OCI-LY3 (cell line): Measurements from ENCODE around the gene KBTBD8.

ENCODE experiments used
- H2AFZ ChIP-seq: fragments of 200-600, 300-600 bp; shearing (Covaris generic); 2 replicates; pipeline ENCODE4 v1.6.0; 2014; ENCODE audit warnings: antibody characterized with exemption, low read depth, low read length
- H3K27ac ChIP-seq: fragments of 200-600, 300-600 bp; sonication (generic); 2 replicates; pipeline ENCODE4 v1.5.1; 2014; ENCODE audit warnings: mild to moderate bottlenecking, low read length, moderate library complexity, mixed read lengths
- H3K27me3 ChIP-seq: fragments of 200-600, 300-600 bp; sonication (generic); 2 replicates; pipeline ENCODE4 v1.6.1; 2014; ENCODE audit warnings: low read depth, low read length, mixed read lengths
- H3K36me3 ChIP-seq: fragments of 200-600, 300-600 bp; sonication (generic); replicated peaks from 2 replicates; pipeline ENCODE3; 2014; ENCODE audit warnings: low read depth, low read length, mixed read lengths
- H3K4me1 ChIP-seq: fragments of 300-600, 200-600 bp; sonication (generic); 2 replicates; pipeline ENCODE4 v1.6.1; 2014; ENCODE audit warnings: low read length, mixed read lengths
- H3K4me2 ChIP-seq: fragments of 200-600, 300-600 bp; sonication (generic); 2 replicates; pipeline ENCODE4 v1.6.1; 2014; ENCODE audit warnings: low read length, mixed read lengths
- H3K4me3 ChIP-seq: fragments of 300-600, 200-600 bp; sonication (generic); 2 replicates; pipeline ENCODE4 v1.5.1; 2014; ENCODE audit warnings: antibody characterized with exemption, mild to moderate bottlenecking, low read length, moderate library complexity
- H3K79me2 ChIP-seq: fragments of 300-600, 200-600 bp; shearing (Covaris generic); 2 replicates; pipeline ENCODE4 v1.6.1; 2014; ENCODE audit warnings: mild to moderate bottlenecking, low read length, mixed read lengths
- H3K9ac ChIP-seq: fragments of 300-600, 200-600 bp; shearing (Covaris generic); 2 replicates; pipeline ENCODE4 v1.6.0; 2014; ENCODE audit warnings: mild to moderate bottlenecking, low read length, moderate library complexity
- H3K9me3 ChIP-seq: fragments of 200-600, 300-600 bp; shearing (Covaris generic); 2 replicates; pipeline ENCODE4 v1.6.1; 2014; ENCODE audit warnings: low read length, mixed read lengths; ENCODE audit not compliant: insufficient read depth
- H4K20me1 ChIP-seq: fragments of 200-600, 300-600 bp; sonication (generic); 2 replicates; pipeline ENCODE4 v1.6.1; 2016; ENCODE audit warnings: low read length, mixed read lengths; ENCODE audit not compliant: insufficient read depth
- EZH2phosphoT487 ChIP-seq: fragments of 200-600 bp; shearing (Covaris generic); IDR thresholded peaks from 2 replicates; pipeline ENCODE4 v1.6.1; 2018; ENCODE audit warnings: antibody characterized with exemption, mixed run types, low read depth
- TF ChIP-seq, protein P1 (sequence below): fragments of 200-600, 300-600 bp; sonication (generic); IDR thresholded peaks from 2 replicates; pipeline ENCODE4 v1.5.1; 2014; ENCODE audit warnings: antibody characterized with exemption, low read length, low read depth

Gene KBTBD8

GRCh38 chr3:67009716-67010115, 11.6 kb downstream of the KBTBD8 start:
- Histone ChIP-seq H3K27ac (no peak overlapping the region), H3K4me1 (peaks cover 14% of the 10 kb centered on the region), H3K4me3 (no peak overlapping the region), H3K9me3 (no peaks in the 10 kb centered on the region), H4K20me1 (peaks cover 61% of the 10 kb centered on the region), H3K4me2 (no peak overlapping the region), H3K27me3 (no peaks in the 10 kb centered on the region), H3K9ac (no peak overlapping the region), H3K79me2 (peaks cover 52% of the 10 kb centered on the region), H2AFZ (no peak overlapping the region), H3K36me3 (peaks cover 78% of the 10 kb centered on the region)
- no peak for TF ChIP-seq EZH2phosphoT487
- TF ChIP-seq, protein P1, sequence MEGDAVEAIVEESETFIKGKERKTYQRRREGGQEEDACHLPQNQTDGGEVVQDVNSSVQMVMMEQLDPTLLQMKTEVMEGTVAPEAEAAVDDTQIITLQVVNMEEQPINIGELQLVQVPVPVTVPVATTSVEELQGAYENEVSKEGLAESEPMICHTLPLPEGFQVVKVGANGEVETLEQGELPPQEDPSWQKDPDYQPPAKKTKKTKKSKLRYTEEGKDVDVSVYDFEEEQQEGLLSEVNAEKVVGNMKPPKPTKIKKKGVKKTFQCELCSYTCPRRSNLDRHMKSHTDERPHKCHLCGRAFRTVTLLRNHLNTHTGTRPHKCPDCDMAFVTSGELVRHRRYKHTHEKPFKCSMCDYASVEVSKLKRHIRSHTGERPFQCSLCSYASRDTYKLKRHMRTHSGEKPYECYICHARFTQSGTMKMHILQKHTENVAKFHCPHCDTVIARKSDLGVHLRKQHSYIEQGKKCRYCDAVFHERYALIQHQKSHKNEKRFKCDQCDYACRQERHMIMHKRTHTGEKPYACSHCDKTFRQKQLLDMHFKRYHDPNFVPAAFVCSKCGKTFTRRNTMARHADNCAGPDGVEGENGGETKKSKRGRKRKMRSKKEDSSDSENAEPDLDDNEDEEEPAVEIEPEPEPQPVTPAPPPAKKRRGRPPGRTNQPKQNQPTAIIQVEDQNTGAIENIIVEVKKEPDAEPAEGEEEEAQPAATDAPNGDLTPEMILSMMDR: no peak

GRCh38 chr3:67011414-67012131, 13.5 kb downstream of the KBTBD8 start:
- no peak for TF ChIP-seq EZH2phosphoT487
- TF ChIP-seq, protein P1: no peak
- H2AFZ ChIP-seq: no peak overlapping the region

GRCh38 chr3:67012564-67012963, 14.5 kb downstream of the KBTBD8 start:
- peaks cover 57% of the 10 kb centered on the region for H3K36me3 ChIP-seq

More at GRCh38 chr3:67011414-67012131, 13.5 kb downstream of the KBTBD8 start:
- Histone ChIP-seq H3K9ac (no peak overlapping the region), H3K27ac (no peak overlapping the region), H3K4me1 (peaks cover 17% of the 10 kb centered on the region), H3K27me3 (no peaks in the 10 kb centered on the region), H3K36me3 (peaks cover 62% of the 10 kb centered on the region), H3K4me2 (no peak overlapping the region), H4K20me1 (peaks cover 42% of the 10 kb centered on the region), H3K79me2 (peaks cover 33% of the 10 kb centered on the region), H3K4me3 (no peak overlapping the region), H3K9me3 (no peaks in the 10 kb centered on the region)

More at GRCh38 chr3:67012564-67012963, 14.5 kb downstream of the KBTBD8 start:
- Histone ChIP-seq H4K20me1 (peaks cover 36% of the 10 kb centered on the region), H3K4me1 (peaks cover 27% of the 10 kb centered on the region), H3K27me3 (no peaks in the 10 kb centered on the region), H3K79me2 (peaks cover 25% of the 10 kb centered on the region), H2AFZ (no peak overlapping the region), H3K9ac (no peak overlapping the region), H3K4me3 (no peak overlapping the region), H3K9me3 (no peaks in the 10 kb centered on the region), H3K27ac (no peak overlapping the region), H3K4me2 (no peak overlapping the region)
- no peak for TF ChIP-seq EZH2phosphoT487
- TF ChIP-seq, protein P1: no peak
